Measurements from ENCODE around the gene NUPR1. TPM values are rescaled to one million over a fixed set of nuclear protein-coding genes. Genes with fewer than 3 reads are reported as not detected.

The NUPR1 gene
- total and polyA plus RNA-seq, 8 donors: 31.3 to 142 (median 39.0) TPM

- no peak for TF ChIP-seq CTCF (IDR thresholded peaks at IDR 0.05)
- Histone ChIP-seq H3K36me3 (peaks cover 0 to 27% of the 10 kb centered on the region in 2 donors), H3K4me3 (peak within 1 kb of the TSS; percentile 15 to 96), H3K27me3 (no peaks in the 10 kb centered on the region), H3K4me1 (peaks cover 3 to 55% of the 10 kb centered on the region in 2 donors), H3K9me3 (no peaks in the 10 kb centered on the region), H3K27ac (peak within 1 kb of the TSS; percentile 72 to 91)
- ATAC-seq (peak; percentile 11), DNase-seq (peak in 2 of 4 donors; percentile 80 to 84)
- intact Hi-C loops (cut with DNase I): no loop called here
Measured at GRCh38 chr16:28494121-28494851, 44.5 kb downstream of the NUPR1 start, which contains the start of gene APOBR. APOBR (plus strand) TSS chr16:28494643; CDS start chr16:28494682, 39 bp downstream.

- Histone ChIP-seq H3K4me3 (peak overlapping the region in 1 of 2 donors; percentile 96), H3K9me3 (no peaks in the 10 kb centered on the region), H3K27ac (peak overlapping the region; percentile 91 to 94), H3K4me1 (peaks cover 3 to 59% of the 10 kb centered on the region in 2 donors), H3K27me3 (no peaks in the 10 kb centered on the region), H3K36me3 (peaks cover 0 to 27% of the 10 kb centered on the region in 2 donors)
- DNase-seq (no peak), ATAC-seq (no peak)
- intact Hi-C loops (cut with DNase I): no loop called here
- no peak for TF ChIP-seq CTCF (IDR thresholded peaks at IDR 0.05)
Measured at GRCh38 chr16:28492511-28492910, 46.3 kb downstream of the NUPR1 start.

GRCh38 chr16:28491970-28492474 lies 46.8 kb downstream of the NUPR1 start, which contains the start of gene CLN3:
CLN3 (minus strand) TSS chr16:28492074; CDS start chr16:28491759, 315 bp downstream.
- Histone ChIP-seq H3K36me3 (peaks cover 0 to 31% of the 10 kb centered on the region in 2 donors), H3K27me3 (no peaks in the 10 kb centered on the region), H3K4me1 (peaks cover 3 to 57% of the 10 kb centered on the region in 2 donors), H3K27ac (peak within 1 kb of the TSS; percentile 91 to 94), H3K9me3 (no peaks in the 10 kb centered on the region), H3K4me3 (peak within 1 kb of the TSS; percentile 89 to 96)
- DNase-seq (peak; percentile 93 to 97 (median 95)), ATAC-seq (peak; percentile 94)
- intact Hi-C loops (cut with DNase I): no loop called here
- no peak for TF ChIP-seq CTCF (IDR thresholded peaks at IDR 0.05)

- no peaks in the 10 kb centered on the region for H3K27me3 ChIP-seq
- peak; percentile 58 for ATAC-seq
- peak in 3 of 4 donors; percentile 14 to 81 (median 63) for DNase-seq
- peaks cover 0 to 37% of the 10 kb centered on the region in 2 donors for H3K36me3 ChIP-seq
- peaks cover 3 to 51% of the 10 kb centered on the region in 2 donors for H3K4me1 ChIP-seq
- H3K27ac ChIP-seq: peak overlapping the region; percentile 91 to 94
- TF ChIP-seq CTCF (IDR thresholded peaks at IDR 0.05): peak in 1 of 2 donors; percentile 14
- intact Hi-C loops (cut with DNase I): no loop called here
- peak overlapping the region; percentile 89 to 96 for H3K4me3 ChIP-seq
- no peaks in the 10 kb centered on the region for H3K9me3 ChIP-seq
Measured at GRCh38 chr16:28491230-28491969, 47.4 kb downstream of the NUPR1 start.
